A549 (cell line): ENCODE data around the gene GINS2.
A peak's percentile ranks its signal among the peaks of the same experiment; 100 is the strongest.

Source experiments
- CEBPB ChIP-seq, 2 experiments: fragments of >200 bp in 1 of 2; sonication (Bioruptor Twin) in 1 of 2; formaldehyde crosslinking in 1 of 2; IDR thresholded peaks; 2 replicates each; pipeline ENCODE4 v1.6.1; 2012 to 2016
- EP300 ChIP-seq, 2 experiments: fragments of >200 bp; sonication (Bioruptor Twin); formaldehyde crosslinking; IDR thresholded peaks; 2 replicates in 1 of 2; 3 replicates in 1 of 2; pipeline ENCODE4 v1.6.1; 2016 to 2017
- KDM1A ChIP-seq: fragments of 200-600 bp; sonication (generic); IDR thresholded peaks from 2 replicates; pipeline ENCODE4 v1.6.1; 2016; ENCODE audit warnings: low read depth, mild to moderate bottlenecking
- KDM5A ChIP-seq: fragments of 200-600 bp; sonication (generic); IDR thresholded peaks from 2 replicates; pipeline ENCODE4 v1.6.1; 2016; ENCODE audit warnings: antibody characterized with exemption, mild to moderate bottlenecking
- MAZ ChIP-seq: fragments of 150-350 bp; IDR thresholded peaks from 2 replicates; pipeline ENCODE4 v1.6.1; 2014; ENCODE audit warnings: antibody characterized with exemption, low read depth, low read length, borderline replicate concordance
- NFE2L2 ChIP-seq: fragments of 150-350 bp; conservative IDR thresholded peaks from 2 replicates; pipeline ENCODE4 v1.6.1; 2014; ENCODE audit warnings: low read length
- PHF8 ChIP-seq: fragments of 200-600 bp; sonication (generic); IDR thresholded peaks from 2 replicates; pipeline ENCODE4 v1.6.1; 2016; ENCODE audit warnings: low read depth, mild to moderate bottlenecking, antibody characterized with exemption, moderate library complexity, borderline replicate concordance
- POLR2A ChIP-seq: IDR thresholded peaks from 2 replicates; pipeline ENCODE4 v1.6.1; 2012; ENCODE audit warnings: mild to moderate bottlenecking, low read length
- RFX5 ChIP-seq: fragments of 450-650 bp; IDR thresholded peaks from 2 replicates; pipeline ENCODE4 v1.7.1; 2014; ENCODE audit warnings: antibody characterized with exemption, mild to moderate bottlenecking, moderate library complexity
- TFCP2L1 ChIP-seq: fragments of 250-450 bp; sonication (Bioruptor Pico); IDR thresholded peaks from 2 replicates; pipeline ENCODE4 v1.5.0; 2021; ENCODE audit warnings: mild to moderate bottlenecking
- TF ChIP-seq, protein P1 (sequence below): fragments of >200 bp; sonication (Bioruptor Twin); formaldehyde crosslinking; IDR thresholded peaks from 3 replicates; pipeline ENCODE4 v1.5.1; 2016
- TF ChIP-seq, protein P2 (sequence below): fragments of 450-650 bp; IDR thresholded peaks from 2 replicates; pipeline ENCODE4 v1.6.1; 2014; ENCODE audit warnings: antibody characterized with exemption
- TF ChIP-seq, protein P3 (sequence below): fragments of 200-600 bp; sonication (generic); IDR thresholded peaks from 2 replicates; pipeline ENCODE4 v1.6.1; 2016; ENCODE audit warnings: antibody characterized with exemption, mild to moderate bottlenecking, moderate library complexity

DNA sequence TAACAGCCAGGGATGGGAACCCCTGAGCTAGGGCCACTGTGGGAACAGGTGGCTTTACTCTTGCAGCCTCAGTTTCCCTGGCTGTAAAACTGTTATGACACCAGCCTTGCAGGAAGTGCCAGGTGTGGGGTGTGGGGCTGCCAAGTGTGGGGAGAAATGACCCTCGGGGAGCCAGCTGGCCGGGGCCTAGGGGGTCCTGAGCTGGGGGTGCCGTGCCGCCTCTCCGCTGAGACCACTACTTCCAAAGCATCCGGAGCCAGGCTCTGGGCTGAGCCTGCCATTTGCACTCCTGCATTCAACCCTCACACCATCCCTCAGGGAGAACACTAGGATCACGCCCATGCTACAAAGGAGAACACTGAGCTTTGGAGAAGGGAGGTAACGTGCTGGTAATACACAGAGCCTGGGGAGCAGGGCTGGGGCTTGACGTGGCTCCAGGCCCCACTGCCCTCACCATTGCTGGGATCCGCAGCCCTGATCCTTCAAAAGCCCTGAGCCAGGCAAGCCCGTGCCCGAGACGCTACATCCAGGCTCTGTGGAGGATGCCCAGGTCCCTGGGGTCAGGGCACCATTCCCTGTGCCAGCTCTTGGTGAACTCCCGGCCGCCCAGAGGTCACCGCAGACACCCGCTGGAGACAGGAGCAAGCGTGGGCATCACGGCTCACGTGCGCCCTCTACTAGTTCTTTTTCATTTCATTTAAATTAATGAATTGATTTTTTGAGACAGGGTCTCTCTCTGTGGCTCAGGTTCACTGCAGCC, 28.8 kb upstream of the GINS2 start:
- TF ChIP-seq POLR2A (no peak), CEBPB (IDR thresholded peaks at IDR 0.05) (no peak), MAZ (no peak), NFE2L2 (no peak), PHF8 (no peak), KDM5A (no peak), TFCP2L1 (no peak), RFX5 (no peak), KDM1A (no peak), EP300 (IDR thresholded peaks at IDR 0.05) (no peak)
- TF ChIP-seq, protein P1, sequence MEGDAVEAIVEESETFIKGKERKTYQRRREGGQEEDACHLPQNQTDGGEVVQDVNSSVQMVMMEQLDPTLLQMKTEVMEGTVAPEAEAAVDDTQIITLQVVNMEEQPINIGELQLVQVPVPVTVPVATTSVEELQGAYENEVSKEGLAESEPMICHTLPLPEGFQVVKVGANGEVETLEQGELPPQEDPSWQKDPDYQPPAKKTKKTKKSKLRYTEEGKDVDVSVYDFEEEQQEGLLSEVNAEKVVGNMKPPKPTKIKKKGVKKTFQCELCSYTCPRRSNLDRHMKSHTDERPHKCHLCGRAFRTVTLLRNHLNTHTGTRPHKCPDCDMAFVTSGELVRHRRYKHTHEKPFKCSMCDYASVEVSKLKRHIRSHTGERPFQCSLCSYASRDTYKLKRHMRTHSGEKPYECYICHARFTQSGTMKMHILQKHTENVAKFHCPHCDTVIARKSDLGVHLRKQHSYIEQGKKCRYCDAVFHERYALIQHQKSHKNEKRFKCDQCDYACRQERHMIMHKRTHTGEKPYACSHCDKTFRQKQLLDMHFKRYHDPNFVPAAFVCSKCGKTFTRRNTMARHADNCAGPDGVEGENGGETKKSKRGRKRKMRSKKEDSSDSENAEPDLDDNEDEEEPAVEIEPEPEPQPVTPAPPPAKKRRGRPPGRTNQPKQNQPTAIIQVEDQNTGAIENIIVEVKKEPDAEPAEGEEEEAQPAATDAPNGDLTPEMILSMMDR: peak; percentile 85
- TF ChIP-seq, protein P2, sequence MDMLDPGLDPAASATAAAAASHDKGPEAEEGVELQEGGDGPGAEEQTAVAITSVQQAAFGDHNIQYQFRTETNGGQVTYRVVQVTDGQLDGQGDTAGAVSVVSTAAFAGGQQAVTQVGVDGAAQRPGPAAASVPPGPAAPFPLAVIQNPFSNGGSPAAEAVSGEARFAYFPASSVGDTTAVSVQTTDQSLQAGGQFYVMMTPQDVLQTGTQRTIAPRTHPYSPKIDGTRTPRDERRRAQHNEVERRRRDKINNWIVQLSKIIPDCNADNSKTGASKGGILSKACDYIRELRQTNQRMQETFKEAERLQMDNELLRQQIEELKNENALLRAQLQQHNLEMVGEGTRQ: no peak
- TF ChIP-seq, protein P3, sequence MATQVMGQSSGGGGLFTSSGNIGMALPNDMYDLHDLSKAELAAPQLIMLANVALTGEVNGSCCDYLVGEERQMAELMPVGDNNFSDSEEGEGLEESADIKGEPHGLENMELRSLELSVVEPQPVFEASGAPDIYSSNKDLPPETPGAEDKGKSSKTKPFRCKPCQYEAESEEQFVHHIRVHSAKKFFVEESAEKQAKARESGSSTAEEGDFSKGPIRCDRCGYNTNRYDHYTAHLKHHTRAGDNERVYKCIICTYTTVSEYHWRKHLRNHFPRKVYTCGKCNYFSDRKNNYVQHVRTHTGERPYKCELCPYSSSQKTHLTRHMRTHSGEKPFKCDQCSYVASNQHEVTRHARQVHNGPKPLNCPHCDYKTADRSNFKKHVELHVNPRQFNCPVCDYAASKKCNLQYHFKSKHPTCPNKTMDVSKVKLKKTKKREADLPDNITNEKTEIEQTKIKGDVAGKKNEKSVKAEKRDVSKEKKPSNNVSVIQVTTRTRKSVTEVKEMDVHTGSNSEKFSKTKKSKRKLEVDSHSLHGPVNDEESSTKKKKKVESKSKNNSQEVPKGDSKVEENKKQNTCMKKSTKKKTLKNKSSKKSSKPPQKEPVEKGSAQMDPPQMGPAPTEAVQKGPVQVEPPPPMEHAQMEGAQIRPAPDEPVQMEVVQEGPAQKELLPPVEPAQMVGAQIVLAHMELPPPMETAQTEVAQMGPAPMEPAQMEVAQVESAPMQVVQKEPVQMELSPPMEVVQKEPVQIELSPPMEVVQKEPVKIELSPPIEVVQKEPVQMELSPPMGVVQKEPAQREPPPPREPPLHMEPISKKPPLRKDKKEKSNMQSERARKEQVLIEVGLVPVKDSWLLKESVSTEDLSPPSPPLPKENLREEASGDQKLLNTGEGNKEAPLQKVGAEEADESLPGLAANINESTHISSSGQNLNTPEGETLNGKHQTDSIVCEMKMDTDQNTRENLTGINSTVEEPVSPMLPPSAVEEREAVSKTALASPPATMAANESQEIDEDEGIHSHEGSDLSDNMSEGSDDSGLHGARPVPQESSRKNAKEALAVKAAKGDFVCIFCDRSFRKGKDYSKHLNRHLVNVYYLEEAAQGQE: no peak
